KBM-7 (cell line): ENCODE results near the gene DDX10.
A peak's percentile ranks its signal among the peaks of the same experiment; 100 is the strongest.

Experiments used
- DNase-seq: peaks from one replicate; pipeline ENCODE4 v3.0.0-alpha.2; 2015
- in situ Hi-C: fragments of 300-500 bp; cut with MboI; formaldehyde crosslinking; loops from 2 replicates; pipeline ENCODE4 v1.14.3; 2020; ENCODE audit warnings: low sequenced_read_pairs, low pct_unique_long_range_greater_than_20kb, mixed read lengths

The DDX10 gene

GRCh38 chr11:108943853-108944252 lies 279.0 kb downstream of the DDX10 start:
- in situ Hi-C loops, result no loop called here
- no peak for DNase-seq

- DNase-seq, result no peak
- in situ Hi-C loops, result no loop called here
Measured at GRCh38 chr11:108944471-108945178, 279.8 kb downstream of the DDX10 start.

DNA sequence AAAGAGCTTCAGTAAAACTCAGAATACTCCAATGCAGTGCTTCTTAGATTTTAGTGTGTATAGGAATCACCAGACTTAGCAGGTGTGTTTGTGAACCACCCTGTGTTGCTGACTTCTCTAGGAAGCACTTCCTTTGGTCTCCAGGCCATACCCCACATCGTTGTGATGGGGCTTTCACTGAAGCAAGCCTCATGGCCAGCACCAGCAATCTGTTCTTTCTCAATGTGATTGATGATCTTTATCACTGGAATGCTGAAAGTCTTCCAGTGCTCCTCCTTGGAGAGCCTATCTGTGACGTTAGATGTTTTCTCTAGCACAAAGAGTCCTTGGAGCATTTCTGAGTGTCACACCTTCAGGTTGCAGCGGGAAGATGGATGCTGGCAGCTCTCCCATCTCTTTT lies 280.5 kb downstream of the DDX10 start:
- in situ Hi-C loops, result no loop called here
- no peak for DNase-seq

GRCh38 chr11:108947654-108948570 lies 283.0 kb downstream of the DDX10 start:
- in situ Hi-C loops, result no loop called here
- DNase-seq, result no peak

- DNase-seq, result no peak
- in situ Hi-C loops, result no loop called here
Measured at GRCh38 chr11:108958368-108959104, 293.7 kb downstream of the DDX10 start.

DNA sequence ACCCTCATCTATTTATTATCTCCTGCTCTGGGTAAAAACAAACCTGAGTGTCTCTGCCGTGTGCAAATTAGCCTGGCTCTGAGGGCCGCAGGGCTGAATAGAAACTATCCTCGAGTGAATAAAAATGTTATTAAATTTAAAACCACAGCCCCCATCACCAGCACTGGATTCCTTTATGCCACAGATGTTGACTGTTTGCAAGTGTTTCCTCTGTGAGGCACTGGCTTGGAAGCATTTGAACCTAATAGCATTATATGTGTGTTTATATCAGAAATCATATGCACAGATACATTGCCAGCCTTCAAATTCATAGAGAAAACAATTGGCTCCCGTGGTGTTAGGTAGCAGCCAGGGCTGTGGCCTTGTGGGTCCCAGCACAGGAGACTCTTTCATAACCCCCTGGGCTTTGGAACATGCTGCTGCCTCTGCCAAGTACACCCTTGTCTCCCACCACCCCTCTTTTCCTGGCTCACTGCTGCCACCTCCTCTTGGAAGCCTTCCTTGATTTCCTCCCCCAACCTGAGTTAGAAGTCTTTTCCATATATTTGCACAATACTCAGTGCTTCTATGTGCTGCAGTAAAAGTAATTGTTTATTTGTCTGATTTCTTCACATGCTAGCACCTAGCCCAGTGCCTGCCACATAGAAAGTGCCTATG lies 294.4 kb downstream of the DDX10 start:
- no peak for DNase-seq
- in situ Hi-C loops, result no loop called here

- DNase-seq, result no peak
- in situ Hi-C loops, result no loop called here
Measured at GRCh38 chr11:108959874-108960273, 295.0 kb downstream of the DDX10 start.

DNA sequence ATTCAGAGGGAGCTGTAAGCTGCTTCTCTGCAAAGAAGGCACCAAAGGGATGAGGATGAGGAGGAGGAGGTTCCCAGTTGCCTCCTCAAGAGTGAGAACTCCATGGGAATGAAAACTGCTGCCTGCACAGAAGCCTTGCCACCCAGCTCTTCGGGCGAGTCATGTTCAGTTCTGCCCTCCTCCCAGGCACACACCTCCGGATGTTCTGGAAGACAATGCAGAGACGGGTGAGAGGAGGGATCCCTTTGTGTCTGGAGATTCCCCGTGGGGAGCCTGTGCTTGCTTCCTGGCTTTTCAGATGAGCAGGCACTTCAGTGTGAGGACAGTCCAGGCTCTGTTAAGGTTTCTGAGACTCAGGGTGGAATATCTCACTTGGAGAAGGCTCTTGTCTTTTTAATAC lies 295.6 kb downstream of the DDX10 start:
- DNase-seq, result no peak
- in situ Hi-C loops, result no loop called here

GRCh38 chr11:108961095-108961494 lies 296.2 kb downstream of the DDX10 start:
- DNase-seq, result peak; percentile 4
- in situ Hi-C loops, result no loop called here

- DNase-seq, result no peak
Measured at GRCh38 chr11:108963118-108963517, 298.2 kb downstream of the DDX10 start.

GRCh38 chr11:108965306-108966001 lies 300.6 kb downstream of the DDX10 start:
- in situ Hi-C loops, result no loop called here
- no peak for DNase-seq

More at GRCh38 chr11:108963118-108963517, 298.2 kb downstream of the DDX10 start:
- in situ Hi-C loops, result no loop called here

GRCh38 chr11:108966206-108966605 lies 301.3 kb downstream of the DDX10 start:
- in situ Hi-C loops, result no loop called here

GRCh38 chr11:108966978-108967377 lies 302.1 kb downstream of the DDX10 start:
- in situ Hi-C loops, result no loop called here
- DNase-seq, result no peak

More at GRCh38 chr11:108966206-108966605, 301.3 kb downstream of the DDX10 start:
- DNase-seq, result no peak

GRCh38 chr11:108967571-108967970 lies 302.7 kb downstream of the DDX10 start:
- no peak for DNase-seq
- in situ Hi-C loops, result no loop called here

DNA sequence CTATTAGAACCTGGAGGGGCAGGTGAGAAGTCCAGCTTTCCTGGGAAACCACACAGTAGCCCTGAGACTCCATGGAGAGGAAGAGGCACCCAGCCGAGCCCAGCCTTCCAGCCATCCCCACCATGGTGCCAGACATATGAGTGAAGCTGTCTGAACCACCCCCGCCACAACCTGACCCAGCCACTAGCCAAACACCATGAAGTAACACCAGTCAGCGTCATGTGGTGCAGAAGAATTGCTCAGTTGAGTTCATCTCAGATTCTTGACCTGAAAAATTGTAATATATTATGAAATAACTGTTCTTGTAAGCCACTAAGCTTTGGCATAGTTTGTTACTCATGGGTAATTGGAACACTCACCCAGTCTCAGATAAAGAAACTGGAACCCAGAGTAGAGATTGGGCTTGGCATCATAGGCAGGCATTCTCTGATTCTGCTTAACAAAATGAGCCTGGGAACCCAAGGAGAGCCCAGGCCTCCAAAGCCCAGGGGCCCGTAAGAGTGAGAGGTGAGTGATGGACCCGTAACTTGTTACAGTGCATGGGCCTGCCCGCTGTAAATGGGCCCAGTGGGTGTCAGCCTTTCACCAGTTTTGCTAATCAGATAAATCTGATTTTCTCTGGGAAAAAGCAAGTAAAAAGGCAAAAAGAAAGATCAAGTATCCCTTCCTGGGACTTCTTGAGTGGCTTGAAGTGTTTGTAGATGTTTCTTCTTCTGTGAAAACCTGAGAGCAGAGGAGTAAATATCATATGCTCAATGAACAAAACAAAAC lies 305.5 kb downstream of the DDX10 start:
- DNase-seq, result no peak

DNA sequence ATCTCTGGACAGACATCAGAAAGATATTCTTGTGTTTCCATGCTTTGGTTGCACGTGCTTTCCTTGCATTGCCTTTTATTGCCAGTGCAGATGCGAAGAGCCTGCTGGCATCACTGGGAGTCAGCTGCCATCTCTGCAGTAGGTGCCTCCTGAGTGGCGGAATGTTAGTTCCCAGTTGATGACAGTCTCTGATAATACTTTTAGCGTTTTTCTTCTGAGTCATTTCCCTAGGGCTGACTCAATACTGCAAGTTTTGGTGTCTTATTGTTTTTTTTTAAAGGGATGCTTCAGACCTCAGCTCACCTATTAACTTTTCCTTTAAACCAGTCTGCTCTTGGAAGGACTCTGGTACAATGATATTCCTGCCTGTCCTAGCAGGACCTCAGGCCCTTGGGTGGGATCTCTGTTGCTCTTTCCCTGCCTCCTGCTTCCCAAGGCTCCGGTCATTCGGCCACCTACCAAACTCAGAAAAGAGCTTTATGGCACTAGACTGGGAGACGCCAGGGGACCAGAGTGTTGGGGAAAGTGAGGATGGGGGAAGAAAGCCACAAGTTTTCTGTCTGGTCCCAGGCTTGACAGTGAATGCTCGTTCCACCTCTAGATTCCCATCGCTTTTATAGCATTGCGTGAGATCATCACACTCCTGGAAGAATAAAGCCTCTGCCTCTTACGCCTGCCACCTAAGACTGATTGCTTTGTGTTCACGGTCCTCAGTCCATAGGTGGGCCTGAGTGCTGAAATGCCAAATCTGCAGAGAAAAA lies 308.7 kb downstream of the DDX10 start:
- in situ Hi-C loops, result no loop called here
- no peak for DNase-seq

More for the DNA sequence above, 305.5 kb downstream of the DDX10 start:
- in situ Hi-C loops, result no loop called here

DNA sequence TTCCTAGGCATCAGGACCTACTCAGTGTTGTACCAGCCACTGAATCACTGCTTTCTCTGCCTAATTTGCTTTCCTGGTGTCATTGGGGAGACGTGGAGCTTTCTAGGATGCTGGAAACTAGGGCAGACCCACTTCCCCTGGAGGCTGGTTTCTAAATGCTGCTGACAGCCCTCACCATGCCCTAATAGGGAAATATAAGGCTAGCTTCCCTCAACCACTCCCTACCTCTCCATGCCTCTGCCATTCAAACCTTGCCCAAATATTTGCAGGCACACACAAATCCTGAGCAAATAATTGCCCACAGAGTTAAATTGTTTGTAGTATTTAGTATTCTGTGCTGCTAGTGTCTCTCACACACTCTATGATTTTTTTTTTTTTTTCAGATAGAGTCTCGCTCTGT lies 310.2 kb downstream of the DDX10 start:
- no peak for DNase-seq
- in situ Hi-C loops, result no loop called here
